ENCODE results near the gene SLTM.
"Not testable (repeated sequence)": the region's sequence is repeated elsewhere in the genome, so short reads cannot be mapped to it uniquely, and the experiment has no call there.

Gene SLTM

GRCh38 chr15:58924327-58924726, 9.2 kb downstream of the SLTM start:
- DNase-seq, result no peak

GRCh38 chr15:58923696-58924300, 9.7 kb downstream of the SLTM start:
- no peak for DNase-seq

- no peak for DNase-seq
These were observed 10.2 kb downstream of the SLTM start for GRCh38 chr15:58923284-58923683.

GRCh38 chr15:58921267-58921790, 12.2 kb downstream of the SLTM start:
- no peak for DNase-seq

GRCh38 chr15:58920447-58920846, 13.0 kb downstream of the SLTM start:
- not testable (repeated sequence) for DNase-seq

GRCh38 chr15:58919232-58919631, 14.2 kb downstream of the SLTM start:
- no peak for DNase-seq

GRCh38 chr15:58918239-58918638, 15.2 kb downstream of the SLTM start:
- DNase-seq, result no peak

- DNase-seq, result not testable (repeated sequence)
These were observed 15.8 kb downstream of the SLTM start for GRCh38 chr15:58917613-58918129.

GRCh38 chr15:58916962-58917361, 16.5 kb downstream of the SLTM start:
- DNase-seq, result no peak

GRCh38 chr15:58910456-58910855, 23.0 kb downstream of the SLTM start:
- DNase-seq, result no peak

GRCh38 chr15:58909616-58910015, 23.9 kb downstream of the SLTM start:
- DNase-seq, result no peak

GRCh38 chr15:58908550-58909309, 24.7 kb downstream of the SLTM start:
- DNase-seq, result no peak

GRCh38 chr15:58900631-58901030, 32.8 kb downstream of the SLTM start:
- DNase-seq, result no peak

GRCh38 chr15:58898150-58898680, 35.3 kb downstream of the SLTM start:
- no peak for DNase-seq

- no peak for DNase-seq
These were observed 44.1 kb downstream of the SLTM start for GRCh38 chr15:58889363-58889762.

- no peak for DNase-seq
These were observed 46.6 kb downstream of the SLTM start for GRCh38 chr15:58886921-58887320.

GRCh38 chr15:58883926-58884325, 49.6 kb downstream of the SLTM start:
- not testable (repeated sequence) for DNase-seq

GRCh38 chr15:58882243-58882642, 51.2 kb downstream of the SLTM start:
- DNase-seq, result no peak

GRCh38 chr15:58880320-58880719, 53.2 kb downstream of the SLTM start:
- no peak for DNase-seq

- no peak for DNase-seq
These were observed 55.3 kb downstream of the SLTM start for GRCh38 chr15:58877999-58878825.

- DNase-seq, result no peak
These were observed 57.0 kb downstream of the SLTM start for GRCh38 chr15:58876306-58877106.

- no peak for DNase-seq
These were observed 58.1 kb downstream of the SLTM start for GRCh38 chr15:58875343-58875742.

Data from activated CD4-positive, alpha-beta T cell treated with anti-CD3 and anti-CD28 coated beads, Interleukin-2, Interleukin-6, amounts not matched to agents 100 ng/mL and 50 ng/mL, durations not matched to agents 16 hours and 8 hours (primary cell).